Mesenchymal stem cell (in vitro differentiated cells and primary cell): ENCODE results near the gene EFHC1.
A peak's percentile ranks its signal among the peaks of the same experiment; 100 is the strongest.

Source experiments
- DNase-seq: peaks from one replicate; pipeline ENCODE4 v3.0.0-alpha.2; 2013
- H2AFZ ChIP-seq: one replicate; pipeline ENCODE4 v1.6.1; 2013; ENCODE audit warnings: low read depth, mild to moderate bottlenecking, control low read depth, inconsistent platforms, low read length, moderate library complexity
- H2AK5ac ChIP-seq: 2 replicates; pipeline ENCODE4 v1.6.1; 2013; ENCODE audit warnings: low read length, moderate library complexity, mild to moderate bottlenecking, inconsistent platforms; ENCODE audit not compliant: severe bottlenecking
- H2BK120ac ChIP-seq: one replicate; pipeline ENCODE4 v1.6.1; 2013; ENCODE audit warnings: low read depth, mild to moderate bottlenecking, inconsistent platforms, low read length, moderate library complexity
- H2BK12ac ChIP-seq, 2 experiments: one replicate each; pipeline ENCODE4 v1.6.1; 2013; ENCODE audit warnings: inconsistent platforms in 2 of 2, low read length in 2 of 2, mild to moderate bottlenecking in 2 of 2, moderate library complexity in 2 of 2, control low read depth in 1 of 2
- H2BK15ac ChIP-seq: one replicate; pipeline ENCODE4 v1.6.1; 2013; ENCODE audit warnings: mild to moderate bottlenecking, low read depth, inconsistent platforms; ENCODE audit not compliant: poor library complexity, severe bottlenecking
- H2BK5ac ChIP-seq: 2 replicates; pipeline ENCODE4 v1.6.1; 2013; ENCODE audit warnings: low read depth, mild to moderate bottlenecking, low read length, control low read depth, inconsistent platforms; ENCODE audit not compliant: poor library complexity, severe bottlenecking
- H3K14ac ChIP-seq, 2 experiments: one replicate each; pipeline ENCODE4 v1.6.1; 2013; ENCODE audit warnings: inconsistent platforms in 2 of 2, low read length in 2 of 2, control low read depth in 1 of 2, mild to moderate bottlenecking in 1 of 2, moderate library complexity in 1 of 2
- H3K18ac ChIP-seq, 2 experiments: one replicate each; pipeline ENCODE4 v1.6.1; 2013; ENCODE audit warnings: inconsistent platforms in 2 of 2, low read length in 2 of 2, control low read depth in 1 of 2, low read depth in 1 of 2, mild to moderate bottlenecking in 1 of 2
- H3K23ac ChIP-seq, 2 experiments: one replicate each; pipeline ENCODE4 v1.6.1; 2013; ENCODE audit warnings: inconsistent platforms in 2 of 2, low read length in 2 of 2, mild to moderate bottlenecking in 2 of 2, moderate library complexity in 2 of 2, control low read depth in 1 of 2
- H3K27ac ChIP-seq: 2 replicates; pipeline ENCODE4 v1.5.1; 2013; ENCODE audit warnings: mild to moderate bottlenecking, moderate library complexity, low read length, control low read depth, inconsistent platforms; ENCODE audit not compliant: poor library complexity, severe bottlenecking
- H3K27me3 ChIP-seq, 2 experiments: 2 replicates each; pipeline versions ENCODE4 v1.6.1 to v1.7.0; 2013; ENCODE audit warnings: low read length in 2 of 2, mild to moderate bottlenecking in 2 of 2, moderate library complexity in 2 of 2, control low read depth in 1 of 2, inconsistent platforms in 1 of 2; ENCODE audit not compliant: control insufficient read depth in 1 of 2, insufficient read depth in 1 of 2
- H3K36me3 ChIP-seq, 2 experiments: 2 replicates each; pipeline versions ENCODE4 v1.6.1 to v1.7.0; 2013; ENCODE audit warnings: low read length in 2 of 2, control low read depth in 1 of 2, inconsistent platforms in 1 of 2, low read depth in 1 of 2, mild to moderate bottlenecking in 1 of 2; ENCODE audit not compliant: insufficient read depth in 2 of 2, control insufficient read depth in 1 of 2
- H3K4ac ChIP-seq, 2 experiments: one replicate each; pipeline ENCODE4 v1.6.1; 2013; ENCODE audit warnings: inconsistent platforms in 2 of 2, low read length in 2 of 2, mild to moderate bottlenecking in 2 of 2, moderate library complexity in 2 of 2, control low read depth in 1 of 2, low read depth in 1 of 2
- H3K4me1 ChIP-seq: 2 replicates; pipeline ENCODE4 v1.6.1; 2013; ENCODE audit warnings: low read depth, low read length, control low read depth; ENCODE audit not compliant: control insufficient read depth, insufficient read depth
- H3K4me2 ChIP-seq: 2 replicates; pipeline ENCODE4 v1.6.1; 2013; ENCODE audit warnings: low read length, mild to moderate bottlenecking, inconsistent platforms; ENCODE audit not compliant: poor library complexity, severe bottlenecking
- H3K4me3 ChIP-seq, 2 experiments: 2 replicates each; pipeline versions ENCODE4 v1.5.1 to v1.7.0; 2013; ENCODE audit warnings: low read length in 2 of 2, mild to moderate bottlenecking in 2 of 2, control low read depth in 1 of 2, low read depth in 1 of 2; ENCODE audit not compliant: insufficient read depth in 1 of 2
- H3K79me1 ChIP-seq: replicated peaks from 2 replicates; pipeline ENCODE4 v1.6.1; 2013; ENCODE audit warnings: mild to moderate bottlenecking, control low read depth, low read length, inconsistent platforms; ENCODE audit not compliant: poor library complexity, severe bottlenecking
- H3K9ac ChIP-seq: 2 replicates; pipeline ENCODE4 v1.7.0; 2013; ENCODE audit warnings: mild to moderate bottlenecking, low read length, moderate library complexity
- H3K9me3 ChIP-seq: 2 replicates; pipeline ENCODE4 v1.7.0; 2013; ENCODE audit warnings: mild to moderate bottlenecking, low read length; ENCODE audit not compliant: control insufficient read depth
- H4K8ac ChIP-seq: one replicate; pipeline ENCODE4 v1.6.1; 2013; ENCODE audit warnings: inconsistent platforms, mild to moderate bottlenecking, low read length, moderate library complexity
- H4K91ac ChIP-seq: one replicate; pipeline ENCODE4 v1.6.1; 2013; ENCODE audit warnings: mild to moderate bottlenecking, low read length, inconsistent platforms
- WGBS: methylation state at CpG from one replicate; pipeline ENCODE4 v1.1.7; 2013; ENCODE audit warnings: mixed read lengths; 5-methylcytosine and 5-hydroxymethylcytosine counted together

Gene EFHC1

DNA sequence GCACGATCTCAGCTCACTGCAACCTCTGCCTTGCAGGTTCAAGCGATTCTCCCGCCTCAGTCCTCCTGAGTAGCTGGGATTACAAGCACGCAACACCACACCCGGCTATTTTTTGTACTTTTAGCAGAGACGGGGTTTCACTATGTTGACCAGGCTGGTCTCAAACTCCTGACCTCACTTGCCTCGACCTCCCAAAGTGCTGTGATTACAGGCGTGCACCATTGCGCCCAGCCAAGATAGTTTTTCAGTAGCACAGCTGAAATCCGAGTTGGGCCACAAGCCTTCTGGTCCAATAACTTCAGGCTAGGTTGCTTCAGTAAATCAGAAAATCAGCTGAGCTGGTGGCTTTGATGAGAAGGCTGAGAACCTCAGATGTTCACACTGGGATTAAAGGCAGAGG lies 91.0 kb downstream of the EFHC1 start:
- H3K18ac ChIP-seq = peak overlapping the region in 1 of 2 experiments; percentile 71

DNA sequence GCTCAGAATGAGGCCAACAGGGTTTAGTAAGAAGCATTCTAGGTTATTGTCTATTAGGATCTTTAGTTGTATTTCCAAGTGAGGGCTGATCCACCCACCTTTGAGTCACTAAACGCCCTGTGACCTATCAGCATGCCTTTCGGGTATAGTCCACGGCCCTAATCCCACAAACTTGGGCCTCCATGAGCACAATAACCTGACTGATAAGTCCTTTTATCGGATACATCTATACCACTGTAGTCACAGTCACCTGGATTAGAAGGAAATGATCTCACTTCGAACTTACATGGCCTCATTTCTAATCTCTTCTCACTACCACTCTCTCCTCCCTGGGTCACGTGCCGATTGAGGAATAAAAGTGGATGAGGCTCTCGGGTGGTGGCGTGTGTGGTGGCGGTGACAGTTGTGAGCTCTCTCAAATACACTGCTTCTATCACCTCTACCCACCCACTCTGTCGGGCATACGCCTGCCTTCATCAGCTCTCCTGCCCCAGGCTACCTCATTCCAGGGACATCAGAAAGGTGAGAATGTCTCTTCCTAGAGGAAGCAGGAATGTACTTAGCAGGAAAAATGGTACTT lies 91.5 kb downstream of the EFHC1 start:
- H3K27ac ChIP-seq = peak overlapping the region; percentile 94
- peak overlapping the region; percentile 89 for H3K9ac ChIP-seq

More for the DNA sequence above, 91.0 kb downstream of the EFHC1 start:
- H3K4me3 ChIP-seq = no peak overlapping the region
- 96% methylated on average over 10 of the region's 10 CpGs for WGBS
- H2AK5ac ChIP-seq = peak overlapping the region; percentile 89
- H3K4me1 ChIP-seq = peaks cover 32% of the 10 kb centered on the region
- H2BK5ac ChIP-seq = no peak overlapping the region
- no peak overlapping the region for H3K4me2 ChIP-seq
- H4K8ac ChIP-seq = no peak overlapping the region
- peak overlapping the region; percentile 6 for H2BK15ac ChIP-seq
- no peak overlapping the region for H3K4ac ChIP-seq
- no peaks in the 10 kb centered on the region for H3K27me3 ChIP-seq
- DNase-seq = no peak
- H2BK12ac ChIP-seq = peak overlapping the region; percentile 2 to 65
- peak overlapping the region; percentile 89 for H3K9ac ChIP-seq
- H3K36me3 ChIP-seq = peaks cover 46 to 84% of the 10 kb centered on the region in 2 experiments
- H4K91ac ChIP-seq = no peak overlapping the region
- H3K23ac ChIP-seq = no peak overlapping the region
- no peaks in the 10 kb centered on the region for H3K9me3 ChIP-seq
- H3K27ac ChIP-seq = peak overlapping the region; percentile 94
- H2AFZ ChIP-seq = no peak overlapping the region
- H3K79me1 ChIP-seq = peaks cover 23% of the 10 kb centered on the region
- no peak overlapping the region for H2BK120ac ChIP-seq
- H3K14ac ChIP-seq = no peak overlapping the region

DNA sequence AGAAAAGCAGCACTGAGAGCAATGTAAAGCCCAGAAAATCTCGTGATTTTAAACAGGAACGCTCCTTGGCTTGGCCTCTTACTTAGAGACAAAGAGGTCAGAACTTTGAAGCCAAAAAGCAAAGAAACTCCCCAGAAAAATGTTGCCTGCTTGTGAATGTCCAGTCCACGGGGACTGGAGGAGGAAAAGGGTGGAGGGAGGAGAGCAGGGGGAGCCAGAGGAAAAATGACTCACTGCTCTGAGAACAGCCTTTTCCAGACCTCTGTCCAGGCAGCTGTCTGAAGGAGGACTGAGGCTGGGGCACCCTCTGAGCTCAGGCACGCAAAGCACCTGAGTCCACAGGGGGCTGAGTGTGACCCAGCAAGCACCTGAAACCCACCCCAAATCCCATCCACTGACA lies 92.1 kb downstream of the EFHC1 start:
- H3K79me1 ChIP-seq = peaks cover 17% of the 10 kb centered on the region
- H2BK5ac ChIP-seq = peak overlapping the region; percentile 45
- peak overlapping the region; percentile 94 for H3K27ac ChIP-seq
- no peak overlapping the region for H3K14ac ChIP-seq
- H2BK15ac ChIP-seq = no peak overlapping the region
- H2BK120ac ChIP-seq = peak overlapping the region; percentile 79
- H3K36me3 ChIP-seq = peaks cover 43 to 84% of the 10 kb centered on the region in 2 experiments
- peak; percentile 93 for DNase-seq
- H3K4me3 ChIP-seq = no peak overlapping the region
- WGBS = 0% methylated on average over 4 of the region's 4 CpGs
- H2AK5ac ChIP-seq = peak overlapping the region; percentile 89
- no peak overlapping the region for H4K91ac ChIP-seq
- H3K18ac ChIP-seq = peak overlapping the region; percentile 71
- no peaks in the 10 kb centered on the region for H3K27me3 ChIP-seq
- no peak overlapping the region for H3K4me2 ChIP-seq
- H4K8ac ChIP-seq = peak overlapping the region; percentile 45
- no peak overlapping the region for H2AFZ ChIP-seq
- H3K4me1 ChIP-seq = peaks cover 34% of the 10 kb centered on the region
- peak overlapping the region in 1 of 2 experiments; percentile 91 for H3K4ac ChIP-seq
- H3K23ac ChIP-seq = no peak overlapping the region
- peak overlapping the region; percentile 89 for H3K9ac ChIP-seq
- H2BK12ac ChIP-seq = peak overlapping the region; percentile 17 to 60
- H3K9me3 ChIP-seq = no peaks in the 10 kb centered on the region

More for the DNA sequence above, 91.5 kb downstream of the EFHC1 start:
- Histone ChIP-seq H2BK12ac (peak overlapping the region; percentile 15 to 81), H3K79me1 (peaks cover 19% of the 10 kb centered on the region), H3K23ac (peak overlapping the region in 1 of 2 experiments; percentile 34), H2BK5ac (peak overlapping the region; percentile 45), H3K4me2 (no peak overlapping the region), H3K36me3 (peaks cover 45 to 84% of the 10 kb centered on the region in 2 experiments), H3K18ac (peak overlapping the region; percentile 71 to 94), H2AK5ac (peak overlapping the region; percentile 89), H2BK15ac (peak overlapping the region; percentile 95), H3K27me3 (no peaks in the 10 kb centered on the region), H2BK120ac (peak overlapping the region; percentile 79), H4K91ac (peak overlapping the region; percentile 97), H2AFZ (no peak overlapping the region), H3K4me3 (peak overlapping the region in 1 of 2 experiments; percentile 29), H3K9me3 (no peaks in the 10 kb centered on the region), H3K14ac (peak overlapping the region in 1 of 2 experiments; percentile 91), H3K4ac (peak overlapping the region; percentile 91 to 98), H4K8ac (peak overlapping the region; percentile 33), H3K4me1 (peaks cover 32% of the 10 kb centered on the region)
- peak; percentile 50 for DNase-seq
- WGBS = 57% methylated on average over 7 of the region's 12 CpGs

DNA sequence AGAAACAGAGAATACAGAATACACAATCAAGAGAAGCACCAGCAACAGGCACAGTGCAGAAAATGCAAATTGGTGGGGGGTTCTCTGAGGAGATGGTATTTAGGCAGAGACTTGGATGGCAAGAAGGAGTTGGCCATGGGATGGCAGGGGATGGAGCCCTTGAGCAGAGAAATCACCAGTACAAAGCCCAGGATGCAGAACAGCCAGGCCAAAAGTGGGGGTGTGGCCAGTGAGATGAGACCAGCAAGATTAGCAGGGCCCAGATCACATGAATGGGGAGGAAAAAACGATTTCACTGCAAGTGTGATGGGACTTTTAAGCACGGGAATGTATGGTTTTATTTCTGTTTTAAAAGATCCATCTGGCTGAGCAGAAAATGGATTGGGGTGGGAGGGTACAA lies 93.3 kb downstream of the EFHC1 start:
- peak overlapping the region; percentile 35 for H3K27ac ChIP-seq
- no peaks in the 10 kb centered on the region for H3K9me3 ChIP-seq
- WGBS = 77% methylated on average over 2 of the region's 2 CpGs

More for the DNA sequence above, 93.3 kb downstream of the EFHC1 start:
- H3K36me3 ChIP-seq = peaks cover 34 to 76% of the 10 kb centered on the region in 2 experiments
- no peak overlapping the region for H2BK120ac ChIP-seq
- peak overlapping the region; percentile 1 for H4K91ac ChIP-seq
- no peak for DNase-seq
- no peak overlapping the region for H2AFZ ChIP-seq
- H3K27me3 ChIP-seq = no peaks in the 10 kb centered on the region
- H3K14ac ChIP-seq = peak overlapping the region in 1 of 2 experiments; percentile 75
- H2BK5ac ChIP-seq = no peak overlapping the region
- H3K18ac ChIP-seq = peak overlapping the region; percentile 16 to 54
- peaks cover 7% of the 10 kb centered on the region for H3K79me1 ChIP-seq
- peak overlapping the region; percentile 89 for H3K9ac ChIP-seq
- H2BK12ac ChIP-seq = peak overlapping the region; percentile 49 to 64
- H2BK15ac ChIP-seq = no peak overlapping the region
- H3K4me1 ChIP-seq = peaks cover 39% of the 10 kb centered on the region
- H2AK5ac ChIP-seq = peak overlapping the region; percentile 32
- H3K4ac ChIP-seq = peak overlapping the region in 1 of 2 experiments; percentile 54
- H4K8ac ChIP-seq = no peak overlapping the region
- H3K4me3 ChIP-seq = no peak overlapping the region
- no peak overlapping the region for H3K4me2 ChIP-seq
- H3K23ac ChIP-seq = no peak overlapping the region
